Natural killer cell (primary cell): Measurements from ENCODE around the gene LLPH. TPM values are rescaled to one million over a fixed set of nuclear protein-coding genes. Genes with fewer than 3 reads are reported as not detected.

Experiments
- ATAC-seq, 3 donors: fragments of 150-1000 bp in 2 of 3; fragments of 200-7000 bp in 1 of 3; cut with Tn5 transposase; 1 replicate in 1 of 3; 2 replicates in 2 of 3; pipeline ENCODE4 v1.10.0; 2021; ENCODE audit warnings: mild to moderate bottlenecking in 2 of 3, moderate library complexity in 2 of 3
- DNase-seq, 2 donors: peaks; one replicate each; pipeline versions ENCODE4 v3.0.0 to v3.0.0-alpha.2; 2013 to 2021; ENCODE audit warnings: mixed read lengths in 1 of 2
- H3K27ac ChIP-seq: one replicate; pipeline ENCODE4 v1.5.1; 2013; ENCODE audit warnings: mild to moderate bottlenecking, low read length
- H3K27me3 ChIP-seq: one replicate; pipeline ENCODE4 v1.6.1; 2013; ENCODE audit warnings: low read length; ENCODE audit not compliant: control insufficient read depth, insufficient read depth
- H3K36me3 ChIP-seq: one replicate; pipeline ENCODE4 v1.6.1; 2013; ENCODE audit warnings: low read length; ENCODE audit not compliant: control insufficient read depth, insufficient read depth
- H3K4me1 ChIP-seq: one replicate; pipeline ENCODE4 v1.6.1; 2013; ENCODE audit warnings: low read length; ENCODE audit not compliant: control insufficient read depth, insufficient read depth
- H3K4me3 ChIP-seq: one replicate; pipeline ENCODE4 v1.5.1; 2013; ENCODE audit warnings: low read length
- H3K9me3 ChIP-seq: one replicate; pipeline ENCODE4 v1.6.1; 2013; ENCODE audit warnings: low read length; ENCODE audit not compliant: control insufficient read depth, insufficient read depth
- H3K27ac Mint-ChIP-seq, 2 donors: one replicate each; pipeline ENCODE4 v1.8.0; 2022; ENCODE audit warnings: mild to moderate bottlenecking in 2 of 2, mixed read lengths in 2 of 2, moderate library complexity in 1 of 2
- H3K27me3 Mint-ChIP-seq, 2 donors: one replicate each; pipeline ENCODE4 v1.8.0; 2022; ENCODE audit warnings: low read depth in 2 of 2, mixed read lengths in 2 of 2
- H3K36me3 Mint-ChIP-seq: one replicate; pipeline ENCODE4 v1.8.0; 2022; ENCODE audit warnings: mixed read lengths
- H3K4me1 Mint-ChIP-seq, 2 donors: one replicate each; pipeline ENCODE4 v1.8.0; 2022; ENCODE audit warnings: mixed read lengths in 2 of 2
- H3K4me3 Mint-ChIP-seq: one replicate; pipeline ENCODE4 v1.8.0; 2022; ENCODE audit warnings: mild to moderate bottlenecking, moderate library complexity, mixed read lengths
- H3K9me3 Mint-ChIP-seq, 2 donors: one replicate each; pipeline ENCODE4 v1.8.0; 2022; ENCODE audit warnings: mixed read lengths in 2 of 2
- CTCF ChIP-seq: fragments of 200-600 bp; IDR thresholded peaks from one replicate; pipeline ENCODE4 v1.8.0; 2022; ENCODE audit warnings: antibody characterized with exemption
- WGBS: methylation state at CpG from one replicate; pipeline ENCODE4 v1.1.7; 2013; ENCODE audit warnings: missing lambda C conversion rate; ENCODE audit not compliant: insufficient coverage; 5-methylcytosine and 5-hydroxymethylcytosine counted together
- intact Hi-C: fragments of 100-400 bp; cut with micrococcal nuclease; formaldehyde crosslinking; loops from one replicate; pipeline ENCODE4 v1.14.2; 2022
- total RNA-seq, 4 donors: library from RNA; stranded (reverse); fragments of 120-200 nt in 1 of 4; gene quantifications; one replicate each; pipeline versions ENCODE4 v1.2.3 to v1.2.4, GENCODE V29; 2013 to 2022

LLPH gene
- total RNA-seq, 3 donors from 2014 or later (not counting 1 experiment from before 2014, with no cell fraction given) = 24.9 to 27.3 (median 25.5) TPM

- DNase-seq (no peak), ATAC-seq (no peak)
- peak overlapping the region; percentile 5 to 99 for H3K27ac Mint-ChIP-seq
- no peak overlapping the region for H3K27ac ChIP-seq
- no peaks in the 10 kb centered on the region for H3K9me3 ChIP-seq
- TF ChIP-seq CTCF = no peak
- 87% methylated on average over 2 of the region's 2 CpGs for WGBS
- H3K4me1 Mint-ChIP-seq = peaks cover 73 to 76% of the 10 kb centered on the region in 2 donors
- H3K27me3 Mint-ChIP-seq = no peaks in the 10 kb centered on the region
- H3K4me3 Mint-ChIP-seq = peak overlapping the region; percentile 98
- no peaks in the 10 kb centered on the region for H3K27me3 ChIP-seq
- peaks cover 5% of the 10 kb centered on the region for H3K36me3 ChIP-seq
- peaks cover 6% of the 10 kb centered on the region for H3K36me3 Mint-ChIP-seq
- no peak overlapping the region for H3K4me3 ChIP-seq
- peaks cover 0 to 2% of the 10 kb centered on the region in 2 donors for H3K9me3 Mint-ChIP-seq
- H3K4me1 ChIP-seq = peaks cover 17% of the 10 kb centered on the region
- intact Hi-C loops = no loop called here
Observed at GRCh38 chr12:66166561-66166960, 36.0 kb upstream of the LLPH start.

GRCh38 chr12:66165141-66165540, 34.6 kb upstream of the LLPH start:
- Histone ChIP-seq H3K9me3 (no peaks in the 10 kb centered on the region), H3K36me3 (peaks cover 7% of the 10 kb centered on the region), H3K4me1 (peaks cover 11% of the 10 kb centered on the region), H3K27ac (no peak overlapping the region), H3K27me3 (no peaks in the 10 kb centered on the region), H3K4me3 (no peak overlapping the region)
- DNase-seq = no peak
- intact Hi-C loops = no loop called here
- peak overlapping the region in 1 of 2 donors; percentile 70 for H3K27ac Mint-ChIP-seq
- H3K4me3 Mint-ChIP-seq = no peak overlapping the region
- 95% methylated on average over 2 of the region's 2 CpGs for WGBS
- H3K36me3 Mint-ChIP-seq = peaks cover 6% of the 10 kb centered on the region
- peaks cover 0 to 2% of the 10 kb centered on the region in 2 donors for H3K9me3 Mint-ChIP-seq
- H3K27me3 Mint-ChIP-seq = no peaks in the 10 kb centered on the region
- ATAC-seq = no peak
- TF ChIP-seq CTCF = no peak
- peaks cover 70 to 81% of the 10 kb centered on the region in 2 donors for H3K4me1 Mint-ChIP-seq

GRCh38 chr12:66164349-66164821, 33.8 kb upstream of the LLPH start:
- intact Hi-C loops = no loop called here
- WGBS = 100% methylated on average over 2 of the region's 3 CpGs
- no peak for DNase-seq
- Mint-ChIP-seq H3K27ac (peak overlapping the region; percentile 29 to 70), H3K27me3 (no peaks in the 10 kb centered on the region), H3K9me3 (peaks cover 0 to 2% of the 10 kb centered on the region in 2 donors), H3K4me3 (no peak overlapping the region), H3K36me3 (peaks cover 6% of the 10 kb centered on the region), H3K4me1 (peaks cover 73 to 88% of the 10 kb centered on the region in 2 donors)
- Histone ChIP-seq H3K4me3 (no peak overlapping the region), H3K36me3 (peaks cover 13% of the 10 kb centered on the region), H3K27me3 (no peaks in the 10 kb centered on the region), H3K27ac (no peak overlapping the region), H3K4me1 (peaks cover 11% of the 10 kb centered on the region), H3K9me3 (no peaks in the 10 kb centered on the region)
- TF ChIP-seq CTCF = no peak
- no peak for ATAC-seq

- H3K27ac ChIP-seq = no peak overlapping the region
- H3K4me3 Mint-ChIP-seq = no peak overlapping the region
Observed at GRCh38 chr12:66163289-66163688, 32.7 kb upstream of the LLPH start.

More at GRCh38 chr12:66163289-66163688, 32.7 kb upstream of the LLPH start:
- H3K4me1 Mint-ChIP-seq = peaks cover 73 to 87% of the 10 kb centered on the region in 2 donors
- no peaks in the 10 kb centered on the region for H3K27me3 Mint-ChIP-seq
- DNase-seq (no peak), ATAC-seq (no peak)
- H3K9me3 Mint-ChIP-seq = peaks cover 0 to 2% of the 10 kb centered on the region in 2 donors
- TF ChIP-seq CTCF = no peak
- no peaks in the 10 kb centered on the region for H3K27me3 ChIP-seq
- peaks cover 19% of the 10 kb centered on the region for H3K36me3 ChIP-seq
- peaks cover 8% of the 10 kb centered on the region for H3K4me1 ChIP-seq
- H3K9me3 ChIP-seq = no peaks in the 10 kb centered on the region
- WGBS = 50% methylated on average over 1 of the region's 4 CpGs
- peaks cover 6% of the 10 kb centered on the region for H3K36me3 Mint-ChIP-seq
- intact Hi-C loops = no loop called here
- H3K4me3 ChIP-seq = no peak overlapping the region
- H3K27ac Mint-ChIP-seq = peak overlapping the region; percentile 29 to 70
